Esophagus squamous epithelium (tissue), 5 donors: ENCODE measurements around the gene AUTS2. TPM values are rescaled to one million over a fixed set of nuclear protein-coding genes. Genes with fewer than 3 reads are reported as not detected.
A peak's percentile ranks its signal among the peaks of the same experiment; 100 is the strongest.

Experiments
- DNase-seq: peaks from one replicate; lab custom pipeline; 2025; lab: John Stamatoyannopoulos, UW
- H3K27ac ChIP-seq, 4 donors: fragments of 200-600 bp; sonication (generic); one replicate each; pipeline ENCODE4 v1.5.1; 2016 to 2019; ENCODE audit warnings: mild to moderate bottlenecking in 1 of 4
- H3K27me3 ChIP-seq, 4 donors: fragments of 200-600 bp; sonication (generic); 1 replicate in 3 of 4; 2 replicates in 1 of 4; pipeline versions ENCODE4 v1.5.1 to v1.6.0; 2017 to 2021; ENCODE audit warnings: antibody characterized with exemption in 1 of 4
- H3K36me3 ChIP-seq, 3 donors: fragments of 200-600 bp; sonication (generic); one replicate each; pipeline ENCODE4 v1.5.1; 2016 to 2019
- H3K4me1 ChIP-seq, 3 donors: fragments of 200-600 bp; sonication (generic); one replicate each; pipeline ENCODE4 v1.5.1; 2017 to 2019
- H3K4me3 ChIP-seq, 4 donors: fragments of 200-600 bp; sonication (generic); 1 replicate in 3 of 4; 2 replicates in 1 of 4; pipeline ENCODE4 v1.5.1; 2016 to 2019; ENCODE audit warnings: mild to moderate bottlenecking in 2 of 4, moderate library complexity in 1 of 4
- H3K9me3 ChIP-seq, 3 donors: fragments of 200-600 bp; sonication (generic); one replicate each; pipeline ENCODE4 v1.5.1; 2016 to 2019
- CTCF ChIP-seq, 6 experiments: fragments of 450-650 bp in 4 of 6; fragments of 200-600 bp in 2 of 6; sonication (generic) in 2 of 6; IDR thresholded peaks; one replicate each; pipeline ENCODE4 v1.5.1; 2016 to 2019; ENCODE audit warnings: antibody characterized with exemption in 6 of 6, mild to moderate bottlenecking in 4 of 6, moderate library complexity in 4 of 6
- POLR2A ChIP-seq, 4 donors: fragments of 450-650 bp; IDR thresholded peaks; one replicate each; pipeline ENCODE4 v1.6.1; 2017; ENCODE audit warnings: antibody characterized with exemption in 4 of 4, mild to moderate bottlenecking in 4 of 4, moderate library complexity in 3 of 4
- WGBS, 2 donors: methylation state at CpG; one replicate each; pipeline ENCODE4 v1.1.5; 2018; 5-methylcytosine and 5-hydroxymethylcytosine counted together
- intact Hi-C: fragments of 100-400 bp; cut with DNase I; formaldehyde crosslinking; loops from one replicate; pipeline ENCODE4 v1.15.0; 2022
- total RNA-seq, 4 donors: library from RNA; depleted of rRNA; stranded (reverse); fragments of >200 nt; gene quantifications; one replicate each; pipeline ENCODE4 v1.1.0, GENCODE V29; 2016
- donor health status: DM: yes; HTN: yes; CAD: no.

AUTS2 gene
- total RNA-seq, result 10 to 100 TPM in 3 of 4 donors, 1 to 10 TPM in 1; 9.5 to 36.2 (median 23.0) TPM

DNA sequence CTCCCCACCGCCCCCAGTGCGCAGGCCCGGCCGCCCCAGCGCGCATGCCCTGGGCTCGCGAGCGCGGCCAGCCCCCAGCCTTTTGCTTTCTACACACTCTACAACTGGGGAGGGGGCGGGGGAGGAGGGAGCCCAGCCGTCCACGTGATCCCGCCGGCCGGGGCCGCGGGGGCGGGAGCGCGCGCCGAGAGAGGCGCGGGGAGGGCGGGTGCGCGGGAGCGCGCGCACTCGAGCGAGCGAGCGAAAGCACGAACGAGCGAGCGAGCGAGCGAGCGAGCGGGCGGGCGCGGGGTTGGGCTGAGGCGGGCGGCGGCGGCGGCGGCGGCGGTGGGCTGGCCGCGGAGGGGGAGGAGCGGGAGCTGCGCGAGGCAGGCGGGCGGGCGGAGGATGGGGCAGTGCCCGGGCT, at the start of gene AUTS2:
TSS of gene AUTS2 (plus strand) at position 395 of the 406 bp plus-strand sequence. CDS start 1,179 bp downstream, outside the sequence.
- peaks cover 0 to 59% (median 0%) of the 10 kb centered on the region in 4 donors for H3K27me3 ChIP-seq
- intact Hi-C loops, result no loop called here
- no CpG with 5 or more reads among the region's 63 CpGs for WGBS, 2 donors
- TF ChIP-seq CTCF (IDR thresholded peaks at IDR 0.05) (no peak), POLR2A (IDR thresholded peaks at IDR 0.05) (no peak)
- H3K9me3 ChIP-seq, result no peaks in the 10 kb centered on the region
- peak within 1 kb of the TSS; percentile 58 to 85 (median 74) for H3K4me3 ChIP-seq
- H3K4me1 ChIP-seq, result peaks cover 17 to 48% (median 29%) of the 10 kb centered on the region in 3 donors
- H3K27ac ChIP-seq, result peak within 1 kb of the TSS; percentile 67 to 91 (median 90)
- DNase-seq, result peak; percentile 7
- no peaks in the 10 kb centered on the region for H3K36me3 ChIP-seq

- Histone ChIP-seq H3K4me1 (peaks cover 0 to 16% (median 0%) of the 10 kb centered on the region in 3 donors), H3K9me3 (no peaks in the 10 kb centered on the region), H3K27me3 (peaks cover 0 to 34% (median 0%) of the 10 kb centered on the region in 4 donors), H3K4me3 (no peak overlapping the region), H3K27ac (no peak overlapping the region), H3K36me3 (no peaks in the 10 kb centered on the region)
- no peak for DNase-seq
- no peak for TF ChIP-seq POLR2A (IDR thresholded peaks at IDR 0.05)
- TF ChIP-seq CTCF (IDR thresholded peaks at IDR 0.05), result no peak
- intact Hi-C loops, result no loop called here
- WGBS, 2 donors, result 47 to 72% methylated on average over 6 of the region's 6 CpGs
Measured at GRCh38 chr7:69550991-69551390, 47.3 kb upstream of the AUTS2 start.

DNA sequence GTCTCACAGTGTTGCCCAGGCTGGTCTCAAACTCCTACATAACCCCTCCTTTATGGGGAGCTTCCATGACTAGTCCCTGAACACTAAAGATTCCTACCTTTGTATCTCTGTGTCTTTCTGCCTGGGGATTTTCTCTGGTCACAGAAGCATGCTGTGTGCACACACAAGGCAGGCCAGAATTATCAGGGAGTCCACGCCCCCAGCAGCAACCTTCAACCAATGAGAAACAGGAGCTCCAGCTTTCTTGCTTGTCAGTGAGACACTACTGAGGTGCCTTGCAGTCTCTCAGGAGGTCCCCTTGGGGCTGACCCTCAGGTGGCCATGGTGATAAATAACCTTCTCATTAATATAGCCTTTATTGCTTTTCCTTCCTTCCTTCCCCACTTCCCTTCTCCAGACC, 45.1 kb upstream of the AUTS2 start:
- WGBS, 2 donors, result 78% methylated on average over 1 of the region's 1 CpG; no CpG with 5 or more reads in 1 of the 2 donors
- Histone ChIP-seq H3K27ac (no peak overlapping the region), H3K36me3 (no peaks in the 10 kb centered on the region), H3K4me1 (peaks cover 0 to 16% (median 0%) of the 10 kb centered on the region in 3 donors), H3K27me3 (peaks cover 0 to 28% (median 0%) of the 10 kb centered on the region in 4 donors), H3K4me3 (no peak overlapping the region), H3K9me3 (no peaks in the 10 kb centered on the region)
- TF ChIP-seq CTCF (IDR thresholded peaks at IDR 0.05), result no peak
- TF ChIP-seq POLR2A (IDR thresholded peaks at IDR 0.05), result no peak
- DNase-seq, result no peak
- intact Hi-C loops, result no loop called here

GRCh38 chr7:69561266-69561960, 36.9 kb upstream of the AUTS2 start:
- Histone ChIP-seq H3K27me3 (no peaks in the 10 kb centered on the region), H3K4me1 (peaks cover 0 to 11% (median 6%) of the 10 kb centered on the region in 3 donors), H3K36me3 (no peaks in the 10 kb centered on the region), H3K9me3 (no peaks in the 10 kb centered on the region), H3K27ac (no peak overlapping the region), H3K4me3 (no peak overlapping the region)
- 30 to 45% methylated on average over 7 to 8 of the region's 8 CpGs for WGBS, 2 donors
- intact Hi-C loops, result no loop called here
- no peak for DNase-seq
- TF ChIP-seq CTCF (IDR thresholded peaks at IDR 0.05), result no peak
- TF ChIP-seq POLR2A (IDR thresholded peaks at IDR 0.05), result no peak
